Endothelial cell of hepatic sinusoid (primary cell): ENCODE results near the gene CDKN1B.

Experiments
- in situ Hi-C: cut with HindIII; loops from 2 replicates; pipeline ENCODE4 v1.10.0; 2017; ENCODE audit warnings: low sequenced_read_pairs

CDKN1B gene

GRCh38 chr12:12748044-12748443 is 30.9 kb downstream of the CDKN1B start:
- in situ Hi-C loops: no loop called here

GRCh38 chr12:12749433-12749832 is 32.3 kb downstream of the CDKN1B start:
- in situ Hi-C loops: no loop called here

GRCh38 chr12:12755923-12756322 is 38.8 kb downstream of the CDKN1B start:
- in situ Hi-C loops: no loop called here

GRCh38 chr12:12757121-12757520 is 40.0 kb downstream of the CDKN1B start:
- in situ Hi-C loops: no loop called here

GRCh38 chr12:12759234-12759915 is 42.2 kb downstream of the CDKN1B start:
- in situ Hi-C loops: no loop called here

GRCh38 chr12:12764824-12765223 is 47.7 kb downstream of the CDKN1B start:
- in situ Hi-C loops: no loop called here

- in situ Hi-C loops: no loop called here
Measured at GRCh38 chr12:12770262-12770661, 53.1 kb downstream of the CDKN1B start.
